HG03469 (cell line): ENCODE data around the gene APEX2.
"Not testable (repeated sequence)": the region's sequence is repeated elsewhere in the genome, so short reads cannot be mapped to it uniquely, and the experiment has no call there.

Source experiments
- ATAC-seq: cut with Tn5 transposase; IDR thresholded peaks from one replicate; pipeline ENCODE4 v1.9.1; 2021; ENCODE audit warnings: mild to moderate bottlenecking, moderate library complexity, moderate number of reproducible peaks; ENCODE audit not compliant: unreplicated experiment

APEX2 gene

DNA sequence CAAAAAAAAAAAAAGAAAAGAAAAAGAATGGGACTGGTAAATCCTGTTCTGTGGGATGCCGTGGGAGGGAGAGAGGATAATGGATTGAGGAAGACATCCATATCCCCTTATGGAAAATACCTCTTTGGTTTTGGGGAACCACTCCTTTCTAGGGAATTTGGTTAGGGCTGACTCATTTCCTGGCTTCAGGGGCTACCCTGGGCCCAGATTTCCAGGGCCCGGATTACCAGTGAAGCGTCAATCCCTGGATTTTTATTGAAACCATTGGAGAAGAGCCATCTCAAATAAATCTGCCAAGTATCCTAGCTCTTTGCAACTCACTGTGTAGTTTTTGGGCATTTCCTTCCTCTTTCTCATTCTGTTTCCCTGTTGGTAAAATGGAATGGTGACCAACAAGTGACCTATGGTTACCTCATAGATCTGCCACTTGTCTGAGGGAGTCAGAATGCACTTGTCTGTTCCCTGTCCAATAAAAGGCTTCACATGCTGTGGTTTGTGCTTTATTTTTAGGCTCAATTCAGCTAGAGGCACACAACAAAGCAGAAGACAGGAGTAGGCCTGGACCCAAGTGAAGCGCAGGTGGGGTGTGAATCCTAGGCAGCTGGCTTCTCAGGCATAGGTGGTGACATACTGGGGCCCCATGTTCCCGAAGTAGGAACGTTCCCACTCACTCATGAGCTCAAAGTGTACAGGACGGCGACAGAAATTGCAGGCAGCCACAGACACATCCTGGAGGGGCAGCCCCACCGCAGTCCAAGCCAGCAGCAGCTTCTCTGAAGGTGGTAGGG lies 8.6 kb downstream of the APEX2 start:
- no peak for ATAC-seq

- ATAC-seq = no peak
Observed at GRCh38 chrX:55011294-55011693, 11.1 kb downstream of the APEX2 start.

GRCh38 chrX:55014897-55015299 lies 14.7 kb downstream of the APEX2 start:
- no peak for ATAC-seq

- ATAC-seq = no peak
Observed at GRCh38 chrX:55026143-55026542, 26.0 kb downstream of the APEX2 start.

DNA sequence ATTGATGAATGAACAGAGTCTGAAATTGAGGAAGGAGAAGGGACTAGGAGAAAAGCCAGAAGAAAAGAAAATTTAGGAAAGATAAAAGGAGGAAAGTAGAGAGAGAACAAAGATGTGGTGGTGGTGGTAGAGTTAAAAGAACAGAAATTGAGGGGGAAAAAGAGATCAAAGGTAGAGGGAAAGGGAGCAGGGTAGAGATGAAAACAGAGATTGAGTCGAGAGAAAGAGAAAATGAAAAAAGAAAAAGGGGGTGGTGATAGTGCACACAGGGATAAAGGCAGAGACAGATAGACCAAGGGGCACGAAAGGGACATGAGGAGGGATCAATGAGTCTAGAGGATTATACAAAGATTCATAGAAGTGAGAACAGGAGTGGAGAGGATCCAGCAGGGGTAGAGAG lies 26.7 kb downstream of the APEX2 start:
- no peak for ATAC-seq

DNA sequence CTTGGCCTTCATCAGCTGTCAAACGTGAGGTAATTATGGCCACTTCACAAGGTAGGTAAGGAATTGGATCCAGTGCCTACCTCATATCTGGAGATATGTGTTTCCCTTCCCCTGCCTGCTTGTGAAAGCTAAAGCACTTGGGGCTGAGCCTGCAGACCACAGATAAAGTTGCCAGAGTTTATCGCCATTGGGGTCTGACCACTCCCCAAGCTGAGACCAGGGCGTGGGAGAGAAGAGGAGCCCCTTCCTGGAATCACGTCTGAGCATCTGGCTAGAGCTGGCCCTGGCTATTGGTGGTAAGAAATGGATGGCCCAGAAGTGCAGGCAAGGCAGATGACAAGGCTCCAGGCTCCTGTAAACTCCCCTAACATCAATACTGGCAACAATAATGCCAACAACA lies 27.9 kb downstream of the APEX2 start:
- no peak for ATAC-seq

- no peak for ATAC-seq
Observed at GRCh38 chrX:55028611-55029010, 28.4 kb downstream of the APEX2 start.

DNA sequence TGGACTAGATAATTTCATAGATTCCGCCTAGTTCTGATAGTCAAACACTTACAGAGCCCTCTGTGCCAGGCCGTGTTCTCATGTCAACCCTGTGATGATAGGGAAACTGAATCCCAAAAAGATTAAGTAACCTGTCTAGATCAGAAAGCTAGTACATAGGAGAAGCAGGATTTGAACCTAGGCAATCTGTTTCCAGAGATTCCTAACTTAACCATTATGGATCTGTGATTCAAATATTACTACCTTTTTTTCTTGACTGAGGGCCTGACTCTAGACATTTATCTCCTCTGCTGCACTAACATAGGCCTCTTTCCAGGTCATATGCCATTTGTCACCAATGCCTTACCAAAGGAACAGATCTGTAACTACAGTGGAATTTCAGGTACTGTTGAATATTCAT lies 29.1 kb downstream of the APEX2 start:
- ATAC-seq = no peak

DNA sequence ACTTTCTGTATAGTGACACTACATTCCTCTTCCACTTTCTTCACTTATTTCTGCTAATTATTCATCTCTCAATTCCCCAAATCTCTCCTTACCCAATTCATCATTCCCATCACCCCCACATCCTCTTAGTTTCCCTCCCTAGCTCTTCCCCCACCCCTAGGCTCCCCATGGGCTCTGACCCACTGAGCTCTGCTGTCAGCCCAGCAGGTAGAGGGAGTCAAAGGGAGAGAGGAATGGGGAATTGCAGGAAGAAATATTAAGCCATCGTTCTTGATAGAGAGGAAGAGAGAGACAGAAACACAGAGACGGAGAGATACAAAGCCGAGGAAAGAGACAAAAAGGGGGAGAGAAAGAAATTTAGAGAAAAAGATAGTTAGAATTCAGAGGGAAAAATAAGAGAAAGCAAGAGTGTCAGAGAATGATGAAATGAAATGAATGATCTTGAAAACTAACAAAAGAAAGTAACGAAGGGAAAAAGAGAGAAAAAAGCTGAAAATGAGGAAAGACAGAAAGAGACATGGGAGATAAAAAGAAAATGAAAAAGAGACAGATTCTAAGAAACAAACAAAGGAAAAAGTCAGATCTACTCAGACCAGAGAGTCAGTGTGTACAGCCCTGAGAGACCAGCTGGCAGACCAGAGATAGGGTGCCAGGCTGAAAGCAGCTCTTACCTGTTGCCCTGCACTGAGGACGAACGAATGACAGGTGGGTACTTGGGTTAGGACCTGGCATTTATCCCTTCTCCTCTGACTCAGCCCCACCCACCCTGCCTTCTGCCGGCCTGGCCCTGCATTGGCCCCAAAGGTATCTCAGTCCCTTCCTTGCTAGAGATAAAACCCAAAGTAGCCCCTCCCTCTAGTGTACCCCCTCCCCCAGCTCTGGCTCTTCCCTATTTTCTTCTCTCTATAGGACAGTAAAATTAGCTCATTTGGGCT lies 30.4 kb downstream of the APEX2 start, which contains the start of gene ALAS2:
Gene ALAS2, minus strand, starts transcription at position 707 of the 935 bp plus-strand sequence. CDS start 4,977 bp downstream, outside the sequence.
- ATAC-seq = no peak

DNA sequence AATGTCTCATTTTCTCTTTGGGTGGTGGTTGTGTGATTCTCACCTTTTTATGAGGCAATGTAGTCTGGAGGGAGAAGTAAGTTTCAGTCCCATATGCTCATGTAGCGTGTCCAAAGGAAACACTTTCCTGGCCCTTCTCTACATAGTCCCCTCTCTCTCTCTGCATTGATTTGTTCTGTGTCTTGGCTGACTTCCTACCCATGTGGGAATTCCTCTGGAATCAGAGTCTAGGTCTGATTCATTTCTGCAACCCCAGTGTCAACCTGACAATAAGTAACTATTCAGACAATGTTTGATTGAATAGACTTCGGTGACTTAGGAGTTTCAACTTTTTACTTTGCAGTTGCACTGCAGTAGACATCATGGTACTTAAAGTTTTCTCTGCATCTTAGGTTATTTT lies 33.3 kb downstream of the APEX2 start:
- no peak for ATAC-seq

- no peak for ATAC-seq
Observed at GRCh38 chrX:55039471-55039870, 39.3 kb downstream of the APEX2 start.

GRCh38 chrX:55041514-55041913 lies 41.4 kb downstream of the APEX2 start:
- ATAC-seq = no peak

DNA sequence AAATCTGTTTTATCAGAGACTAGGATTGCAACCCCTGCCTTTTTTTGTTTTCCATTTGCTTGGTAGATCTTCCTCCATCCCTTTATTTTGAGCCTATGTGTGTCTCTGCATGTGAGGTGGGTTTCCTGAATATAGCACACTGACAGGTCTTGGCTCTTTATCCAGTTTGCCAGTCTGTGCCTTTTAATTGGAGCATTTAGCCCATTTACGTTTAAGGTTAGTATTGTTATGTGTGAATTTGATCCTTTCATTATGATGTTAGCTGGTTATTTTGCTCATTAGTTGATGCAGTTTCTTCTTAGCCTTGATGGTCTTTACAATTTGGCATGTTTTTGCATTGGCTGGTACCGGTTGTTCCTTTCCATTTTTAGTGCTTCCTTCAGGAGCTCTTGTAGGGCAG lies 50.4 kb downstream of the APEX2 start:
- ATAC-seq = not testable (repeated sequence)

GRCh38 chrX:55056820-55057674 lies 56.9 kb downstream of the APEX2 start:
- ATAC-seq = no peak

DNA sequence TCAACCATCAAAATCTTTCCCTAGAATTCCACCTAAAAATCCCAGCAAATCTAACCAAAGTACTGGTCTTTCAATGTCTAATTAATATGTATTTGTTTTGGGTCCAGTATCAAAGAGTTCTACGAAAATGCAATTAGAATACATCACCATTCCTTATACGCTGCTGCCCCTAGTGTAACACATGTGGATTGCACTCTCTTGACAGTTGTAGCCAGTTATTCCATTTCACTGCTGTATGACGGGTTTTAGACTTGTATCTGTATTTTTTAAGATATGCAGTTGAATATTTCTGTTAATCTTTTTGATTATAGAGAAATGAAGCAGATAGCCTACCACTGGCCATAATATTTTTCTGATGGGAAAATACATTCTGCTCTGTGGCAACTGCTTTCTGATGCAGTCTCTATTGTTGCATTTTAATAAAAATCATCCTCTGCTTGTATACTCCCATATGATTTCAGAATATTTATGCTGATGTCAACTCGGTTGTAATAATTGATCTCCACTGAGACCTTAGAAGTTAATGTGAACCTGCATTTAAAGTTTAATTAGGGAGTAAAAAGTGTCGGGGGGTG lies 57.6 kb downstream of the APEX2 start:
- ATAC-seq = no peak
